GM18520 (cell line): ENCODE data around the gene SLC49A3.

Source experiments
- ATAC-seq: cut with Tn5 transposase; IDR thresholded peaks from one replicate; pipeline ENCODE4 v1.9.1; 2021; ENCODE audit not compliant: unreplicated experiment

Gene SLC49A3

GRCh38 chr4:634599-634985, 54.4 kb downstream of the SLC49A3 start:
- no peak for ATAC-seq

GRCh38 chr4:633976-634598, 54.9 kb downstream of the SLC49A3 start:
- no peak for ATAC-seq

- ATAC-seq = no peak
Observed at GRCh38 chr4:633406-633805, 55.5 kb downstream of the SLC49A3 start.

GRCh38 chr4:632926-633325, 56.0 kb downstream of the SLC49A3 start:
- no peak for ATAC-seq

- no peak for ATAC-seq
Observed at GRCh38 chr4:632196-632790, 56.7 kb downstream of the SLC49A3 start.
